Hepatocyte (in vitro differentiated cells): ENCODE measurements around the gene CLTA. TPM values are rescaled to one million over a fixed set of nuclear protein-coding genes. Genes with fewer than 3 reads are reported as not detected.

ENCODE experiments used
- DNase-seq: peaks from one replicate; pipeline ENCODE4 v3.0.0-alpha.2; 2016; ENCODE audit warnings: low spot score
- H2AFZ ChIP-seq: fragments of 200-600 bp; sonication (generic); 2 replicates; pipeline ENCODE4 v1.6.0; 2016; ENCODE audit warnings: antibody characterized with exemption, mild to moderate bottlenecking
- H3K27ac ChIP-seq: fragments of 200-600 bp; sonication (generic); 2 replicates; pipeline ENCODE4 v1.5.1; 2016; ENCODE audit warnings: mild to moderate bottlenecking
- H3K27me3 ChIP-seq: fragments of 200-600 bp; sonication (generic); 2 replicates; pipeline ENCODE4 v1.6.1; 2016
- H3K36me3 ChIP-seq: fragments of 200-600 bp; sonication (generic); replicated peaks from 2 replicates; pipeline ENCODE4 v1.5.1; 2016; ENCODE audit warnings: low read depth; ENCODE audit not compliant: insufficient read depth
- H3K4me1 ChIP-seq: fragments of 200-600 bp; sonication (generic); 2 replicates; pipeline ENCODE4 v1.5.1; 2016; ENCODE audit warnings: mild to moderate bottlenecking, moderate library complexity; ENCODE audit not compliant: insufficient read depth
- H3K4me2 ChIP-seq: fragments of 200-600 bp; sonication (generic); 2 replicates; pipeline ENCODE4 v1.6.0; 2016
- H3K4me3 ChIP-seq: fragments of 200-600 bp; sonication (generic); 2 replicates; pipeline ENCODE4 v1.5.1; 2016; ENCODE audit warnings: mild to moderate bottlenecking
- H3K79me2 ChIP-seq: fragments of 200-600 bp; sonication (generic); 2 replicates; pipeline ENCODE4 v1.6.0; 2017; ENCODE audit warnings: mild to moderate bottlenecking
- H3K9me2 ChIP-seq: fragments of 200-600 bp; sonication (generic); replicated peaks from 2 replicates; pipeline ENCODE4 v1.6.0; 2017; ENCODE audit warnings: mild to moderate bottlenecking; ENCODE audit not compliant: insufficient read depth
- H3K9me3 ChIP-seq: fragments of 200-600 bp; sonication (generic); 2 replicates; pipeline ENCODE4 v1.5.1; 2016; ENCODE audit warnings: low read depth, mild to moderate bottlenecking
- H4K20me1 ChIP-seq: fragments of 200-600 bp; sonication (generic); 2 replicates; pipeline ENCODE4 v1.6.0; 2016; ENCODE audit warnings: mild to moderate bottlenecking; ENCODE audit not compliant: insufficient read depth, poor library complexity, severe bottlenecking
- EZH2 ChIP-seq: fragments of 200-600 bp; sonication (generic); IDR thresholded peaks from 2 replicates; pipeline ENCODE4 v1.6.1; 2016; ENCODE audit warnings: antibody characterized with exemption, mild to moderate bottlenecking, borderline replicate concordance
- EZH2phosphoT487 ChIP-seq: fragments of 200-600 bp; sonication (generic); IDR thresholded peaks from one replicate; pipeline ENCODE4 v1.6.1; 2018; ENCODE audit warnings: antibody characterized with exemption, mild to moderate bottlenecking, low read depth, moderate library complexity; ENCODE audit not compliant: unreplicated experiment, severe bottlenecking
- WGBS: methylation state at CpG from one replicate; pipeline ENCODE4 v1.1.6; 2016; ENCODE audit warnings: low lambda C conversion rate; ENCODE audit errors: missing lambda C conversion rate; 5-methylcytosine and 5-hydroxymethylcytosine counted together
- polyA plus RNA-seq: library from polyadenylated mRNA; unstranded; fragments of >200 nt; fragmentation: Nextera tagmentation; extraction: Ambion mirVana; gene quantifications from 2 replicates; pipeline ENCODE4 v1.2.1, GENCODE V29; 2016
- total RNA-seq: library from RNA; depleted of rRNA; stranded (reverse); fragments of >200 nt; gene quantifications from 2 replicates; pipeline ENCODE4 v1.2.3, GENCODE V29; 2014
- TF ChIP-seq, protein P1 (sequence below): fragments of 200-600 bp; sonication (generic); IDR thresholded peaks from 2 replicates; pipeline ENCODE4 v1.5.1; 2016; ENCODE audit warnings: antibody characterized with exemption, mild to moderate bottlenecking; ENCODE audit not compliant: poor library complexity

Gene CLTA
- total and polyA plus RNA-seq, 2 experiments from 2014 or later, result 283 to 317 TPM

DNA sequence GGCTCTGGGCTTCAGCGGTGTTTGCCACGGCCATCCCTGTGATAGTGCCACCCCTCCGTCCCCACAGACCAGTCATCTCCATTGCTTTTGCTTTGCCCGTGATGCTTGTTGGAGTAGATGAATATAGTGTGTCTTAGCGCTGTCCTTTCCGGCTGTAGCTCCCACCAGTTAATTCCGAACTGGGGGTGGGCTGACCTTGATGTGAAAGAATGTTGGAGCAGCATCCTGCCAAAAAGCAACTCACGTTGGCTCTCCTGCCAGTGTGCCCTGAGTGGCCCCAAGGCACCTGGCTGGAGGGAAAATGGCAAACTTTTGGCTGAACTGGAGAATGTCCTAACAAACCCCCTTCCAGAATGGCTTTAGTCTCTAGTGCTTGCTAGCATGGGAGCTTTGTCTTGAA lies 20.0 kb downstream of the CLTA start:
- Histone ChIP-seq H4K20me1 (peaks cover 74% of the 10 kb centered on the region), H3K9me3 (no peaks in the 10 kb centered on the region), H3K4me2 (no peak overlapping the region), H3K9me2 (no peaks in the 10 kb centered on the region), H3K79me2 (peaks cover 55% of the 10 kb centered on the region), H3K36me3 (no peaks in the 10 kb centered on the region), H2AFZ (no peak overlapping the region), H3K4me1 (peaks cover 7% of the 10 kb centered on the region), H3K4me3 (no peak overlapping the region), H3K27me3 (no peaks in the 10 kb centered on the region), H3K27ac (no peak overlapping the region)
- WGBS, result 94% methylated on average over 8 of the region's 8 CpGs
- TF ChIP-seq EZH2phosphoT487, result no peak
- TF ChIP-seq, protein P1, sequence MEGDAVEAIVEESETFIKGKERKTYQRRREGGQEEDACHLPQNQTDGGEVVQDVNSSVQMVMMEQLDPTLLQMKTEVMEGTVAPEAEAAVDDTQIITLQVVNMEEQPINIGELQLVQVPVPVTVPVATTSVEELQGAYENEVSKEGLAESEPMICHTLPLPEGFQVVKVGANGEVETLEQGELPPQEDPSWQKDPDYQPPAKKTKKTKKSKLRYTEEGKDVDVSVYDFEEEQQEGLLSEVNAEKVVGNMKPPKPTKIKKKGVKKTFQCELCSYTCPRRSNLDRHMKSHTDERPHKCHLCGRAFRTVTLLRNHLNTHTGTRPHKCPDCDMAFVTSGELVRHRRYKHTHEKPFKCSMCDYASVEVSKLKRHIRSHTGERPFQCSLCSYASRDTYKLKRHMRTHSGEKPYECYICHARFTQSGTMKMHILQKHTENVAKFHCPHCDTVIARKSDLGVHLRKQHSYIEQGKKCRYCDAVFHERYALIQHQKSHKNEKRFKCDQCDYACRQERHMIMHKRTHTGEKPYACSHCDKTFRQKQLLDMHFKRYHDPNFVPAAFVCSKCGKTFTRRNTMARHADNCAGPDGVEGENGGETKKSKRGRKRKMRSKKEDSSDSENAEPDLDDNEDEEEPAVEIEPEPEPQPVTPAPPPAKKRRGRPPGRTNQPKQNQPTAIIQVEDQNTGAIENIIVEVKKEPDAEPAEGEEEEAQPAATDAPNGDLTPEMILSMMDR, result no peak
- no peak for TF ChIP-seq EZH2
- no peak for DNase-seq

DNA sequence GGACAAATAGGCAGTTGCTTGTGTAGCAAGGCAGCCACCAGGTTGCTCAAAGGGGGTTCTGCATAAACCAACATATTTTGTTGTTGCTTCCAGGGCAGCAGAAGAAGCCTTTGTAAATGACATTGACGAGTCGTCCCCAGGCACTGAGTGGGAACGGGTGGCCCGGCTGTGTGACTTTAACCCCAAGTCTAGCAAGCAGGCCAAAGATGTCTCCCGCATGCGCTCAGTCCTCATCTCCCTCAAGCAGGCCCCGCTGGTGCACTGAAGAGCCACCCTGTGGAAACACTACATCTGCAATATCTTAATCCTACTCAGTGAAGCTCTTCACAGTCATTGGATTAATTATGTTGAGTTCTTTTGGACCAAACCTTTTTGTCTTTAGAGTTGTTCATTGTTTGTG lies 20.8 kb downstream of the CLTA start:
- Histone ChIP-seq H3K9me3 (no peaks in the 10 kb centered on the region), H3K79me2 (peaks cover 47% of the 10 kb centered on the region), H3K4me2 (no peak overlapping the region), H4K20me1 (peaks cover 67% of the 10 kb centered on the region), H3K27ac (no peak overlapping the region), H3K36me3 (no peaks in the 10 kb centered on the region), H3K4me1 (peaks cover 7% of the 10 kb centered on the region), H3K4me3 (no peak overlapping the region), H3K9me2 (no peaks in the 10 kb centered on the region), H2AFZ (no peak overlapping the region), H3K27me3 (no peaks in the 10 kb centered on the region)
- WGBS, result 91% methylated on average over 7 of the region's 7 CpGs
- no peak for DNase-seq
- TF ChIP-seq, protein P1, result no peak
- no peak for TF ChIP-seq EZH2
- no peak for TF ChIP-seq EZH2phosphoT487

DNA sequence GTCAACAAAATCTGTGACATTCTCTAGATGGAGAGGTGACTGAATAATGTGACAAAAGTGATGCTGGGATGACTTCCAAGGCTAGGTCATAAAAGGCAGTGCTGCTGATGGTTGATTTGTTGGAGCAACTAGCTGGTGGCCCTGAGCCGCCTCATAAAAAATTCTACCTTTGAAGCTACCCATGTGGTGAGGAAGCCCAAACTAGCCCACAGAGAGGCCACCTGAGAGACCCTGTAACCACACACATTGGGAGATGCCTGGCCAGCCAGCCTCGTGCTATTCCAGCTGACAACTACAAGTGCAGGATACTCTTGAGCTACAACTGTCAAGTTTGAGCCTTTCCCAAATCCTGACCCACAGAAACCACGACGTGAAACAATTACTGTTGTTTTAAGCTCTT lies 22.7 kb downstream of the CLTA start:
- no peaks in the 10 kb centered on the region for H3K9me3 ChIP-seq
- H3K4me1 ChIP-seq, result no peaks in the 10 kb centered on the region
- no peaks in the 10 kb centered on the region for H3K9me2 ChIP-seq
- no peak overlapping the region for H3K4me2 ChIP-seq
- no peaks in the 10 kb centered on the region for H3K36me3 ChIP-seq
- H3K4me3 ChIP-seq, result no peak overlapping the region
- no peak overlapping the region for H3K27ac ChIP-seq
- H3K79me2 ChIP-seq, result peaks cover 34% of the 10 kb centered on the region
- DNase-seq, result no peak
- no peak overlapping the region for H2AFZ ChIP-seq
- H3K27me3 ChIP-seq, result no peaks in the 10 kb centered on the region
- 88% methylated on average over 4 of the region's 4 CpGs for WGBS
- TF ChIP-seq, protein P1, result no peak
- peaks cover 48% of the 10 kb centered on the region for H4K20me1 ChIP-seq

DNA sequence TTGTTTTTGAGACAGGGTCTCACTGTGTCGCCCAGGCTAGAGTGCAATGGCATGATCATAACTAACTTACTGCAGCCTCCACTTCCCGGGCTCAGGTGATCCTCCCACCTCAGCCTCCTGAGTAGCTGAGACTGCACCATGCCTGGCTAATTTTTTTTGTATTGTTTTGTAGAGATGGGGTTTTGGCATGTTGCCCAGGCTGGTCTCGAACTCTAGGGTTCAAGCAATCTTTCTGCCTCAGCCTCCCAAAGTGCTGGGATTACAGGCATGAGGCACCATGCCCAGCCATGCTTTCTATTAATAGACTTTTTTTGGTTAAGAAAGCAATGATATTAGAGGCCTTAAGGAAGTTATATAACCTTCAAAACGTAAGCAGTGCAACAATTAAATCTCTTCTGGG lies 23.3 kb downstream of the CLTA start:
- no peaks in the 10 kb centered on the region for H3K9me2 ChIP-seq
- H3K4me3 ChIP-seq, result no peak overlapping the region
- H3K9me3 ChIP-seq, result no peaks in the 10 kb centered on the region
- TF ChIP-seq EZH2phosphoT487 (no peak), EZH2 (no peak)
- TF ChIP-seq, protein P1, result no peak
- no peak overlapping the region for H3K4me2 ChIP-seq
- no peaks in the 10 kb centered on the region for H3K4me1 ChIP-seq
- H3K79me2 ChIP-seq, result peaks cover 28% of the 10 kb centered on the region
- H4K20me1 ChIP-seq, result peaks cover 42% of the 10 kb centered on the region
- H3K36me3 ChIP-seq, result no peaks in the 10 kb centered on the region
- WGBS, result 77% methylated on average over 4 of the region's 4 CpGs
- DNase-seq, result no peak
- H2AFZ ChIP-seq, result no peak overlapping the region
- H3K27ac ChIP-seq, result no peak overlapping the region
- no peaks in the 10 kb centered on the region for H3K27me3 ChIP-seq
